Sigmoid colon (tissue), 3 donors: ENCODE data around the gene IQCM.

Experiments
- POLR2A ChIP-seq, 2 donors: fragments of 450-650 bp; IDR thresholded peaks; one replicate each; pipeline ENCODE4 v1.6.1; 2016; ENCODE audit warnings: antibody characterized with exemption in 2 of 2, mild to moderate bottlenecking in 2 of 2, moderate library complexity in 2 of 2
- TF ChIP-seq, protein P1 (sequence below), 4 experiments: fragments of 450-650 bp in 3 of 4; fragments of 200-600 bp in 1 of 4; IDR thresholded peaks; one replicate each; pipeline ENCODE4 v1.5.1; 2016 to 2019; ENCODE audit warnings: antibody characterized with exemption in 4 of 4, mild to moderate bottlenecking in 3 of 4, moderate library complexity in 2 of 4

DNA sequence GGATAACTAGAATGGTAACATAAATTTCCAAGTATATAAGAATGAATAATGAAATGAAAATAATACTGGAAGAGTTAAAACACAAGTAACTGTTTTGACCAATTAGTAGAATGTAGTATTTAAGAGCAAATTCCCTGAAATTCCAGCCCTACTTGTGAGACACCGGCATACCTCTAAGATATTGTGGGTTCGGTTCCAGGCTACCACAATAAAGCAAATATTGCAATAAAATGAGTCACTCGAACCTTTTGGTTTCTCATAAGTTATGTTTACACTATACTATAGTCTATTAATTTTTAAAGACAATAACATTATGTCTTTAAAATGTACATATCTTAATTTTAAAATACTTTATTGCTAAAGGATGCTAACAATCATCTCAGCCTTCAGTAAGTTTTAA is 15.2 kb upstream of the IQCM start:
- TF ChIP-seq, protein P1, sequence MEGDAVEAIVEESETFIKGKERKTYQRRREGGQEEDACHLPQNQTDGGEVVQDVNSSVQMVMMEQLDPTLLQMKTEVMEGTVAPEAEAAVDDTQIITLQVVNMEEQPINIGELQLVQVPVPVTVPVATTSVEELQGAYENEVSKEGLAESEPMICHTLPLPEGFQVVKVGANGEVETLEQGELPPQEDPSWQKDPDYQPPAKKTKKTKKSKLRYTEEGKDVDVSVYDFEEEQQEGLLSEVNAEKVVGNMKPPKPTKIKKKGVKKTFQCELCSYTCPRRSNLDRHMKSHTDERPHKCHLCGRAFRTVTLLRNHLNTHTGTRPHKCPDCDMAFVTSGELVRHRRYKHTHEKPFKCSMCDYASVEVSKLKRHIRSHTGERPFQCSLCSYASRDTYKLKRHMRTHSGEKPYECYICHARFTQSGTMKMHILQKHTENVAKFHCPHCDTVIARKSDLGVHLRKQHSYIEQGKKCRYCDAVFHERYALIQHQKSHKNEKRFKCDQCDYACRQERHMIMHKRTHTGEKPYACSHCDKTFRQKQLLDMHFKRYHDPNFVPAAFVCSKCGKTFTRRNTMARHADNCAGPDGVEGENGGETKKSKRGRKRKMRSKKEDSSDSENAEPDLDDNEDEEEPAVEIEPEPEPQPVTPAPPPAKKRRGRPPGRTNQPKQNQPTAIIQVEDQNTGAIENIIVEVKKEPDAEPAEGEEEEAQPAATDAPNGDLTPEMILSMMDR (IDR thresholded peaks at IDR 0.05): no peak
- no peak for TF ChIP-seq POLR2A (IDR thresholded peaks at IDR 0.05)
